T47D (cell line): Measurements from ENCODE around the gene CIDEA.
A peak's percentile ranks its signal among the peaks of the same experiment; 100 is the strongest.

ENCODE experiments used
- DNase-seq, 2 experiments: peaks; one replicate each; pipeline versions ENCODE4 v3.0.0 to v3.0.0-alpha.2; 2011 to 2012; ENCODE audit warnings: low read depth in 1 of 2, low spot score in 1 of 2
- JUND ChIP-seq: IDR thresholded peaks from 2 replicates; pipeline ENCODE4 v1.6.1; 2012; ENCODE audit warnings: low read depth
- in situ Hi-C: cut with HindIII; loops from 2 replicates; pipeline ENCODE4 v1.10.0; 2016; ENCODE audit warnings: low sequenced_read_pairs, low pct_unique_long_range_greater_than_20kb

CIDEA gene

DNA sequence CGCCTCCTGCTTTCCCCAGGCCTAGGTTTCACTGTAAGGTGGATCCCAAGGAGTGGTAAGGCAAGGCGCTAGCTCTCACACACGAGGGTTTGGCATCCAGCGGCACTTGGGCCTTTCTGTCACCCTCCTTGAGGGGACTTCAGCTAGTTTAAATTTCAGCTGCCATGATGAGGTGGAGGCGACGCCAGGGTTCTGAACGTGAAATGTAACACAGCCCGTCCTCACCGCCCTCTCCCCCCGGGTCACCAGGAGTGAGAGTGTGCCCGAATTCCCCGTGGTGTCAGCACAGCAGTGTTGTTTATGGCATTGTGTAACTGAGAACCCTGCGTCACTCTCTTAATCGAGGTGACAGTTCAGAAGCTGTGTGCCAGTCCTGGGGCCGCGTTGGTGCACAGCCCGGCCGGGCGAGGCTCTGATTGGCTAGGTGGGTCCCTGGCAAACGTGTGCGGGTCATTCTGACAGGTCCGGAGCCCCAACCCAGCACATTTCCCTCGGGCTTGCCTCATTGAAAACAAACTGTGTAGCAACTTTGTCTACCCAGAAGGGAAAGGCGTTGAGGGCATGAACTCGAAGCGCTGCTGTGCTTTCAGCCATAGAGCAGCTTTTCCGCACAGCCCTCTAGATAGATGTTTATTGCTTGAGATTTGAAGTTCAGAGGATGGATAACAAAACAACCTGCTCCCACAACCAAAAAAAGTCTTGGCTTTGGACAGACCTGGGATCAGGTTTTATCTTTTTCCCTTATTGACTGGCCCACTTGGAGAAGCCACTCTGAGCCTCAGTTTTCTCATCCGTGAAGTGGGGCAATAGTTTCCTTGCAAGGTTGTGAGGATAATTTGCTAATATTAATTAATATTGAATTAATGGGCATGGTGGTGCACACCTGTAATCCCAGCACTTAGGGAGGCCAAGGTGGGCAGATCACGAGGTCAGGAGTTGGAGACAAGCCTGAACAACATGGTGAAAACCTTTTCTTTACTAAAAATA, 4.9 kb downstream of the CIDEA start:
- DNase-seq, result no peak
- in situ Hi-C loops, result no loop called here
- no peak for TF ChIP-seq JUND

GRCh38 chr18:12262748-12263147, 8.6 kb downstream of the CIDEA start:
- no peak for TF ChIP-seq JUND
- no peak for DNase-seq
- in situ Hi-C loops, result no loop called here

GRCh38 chr18:12264864-12265263, 10.7 kb downstream of the CIDEA start:
- no peak for DNase-seq
- no peak for TF ChIP-seq JUND
- in situ Hi-C loops, result no loop called here

DNA sequence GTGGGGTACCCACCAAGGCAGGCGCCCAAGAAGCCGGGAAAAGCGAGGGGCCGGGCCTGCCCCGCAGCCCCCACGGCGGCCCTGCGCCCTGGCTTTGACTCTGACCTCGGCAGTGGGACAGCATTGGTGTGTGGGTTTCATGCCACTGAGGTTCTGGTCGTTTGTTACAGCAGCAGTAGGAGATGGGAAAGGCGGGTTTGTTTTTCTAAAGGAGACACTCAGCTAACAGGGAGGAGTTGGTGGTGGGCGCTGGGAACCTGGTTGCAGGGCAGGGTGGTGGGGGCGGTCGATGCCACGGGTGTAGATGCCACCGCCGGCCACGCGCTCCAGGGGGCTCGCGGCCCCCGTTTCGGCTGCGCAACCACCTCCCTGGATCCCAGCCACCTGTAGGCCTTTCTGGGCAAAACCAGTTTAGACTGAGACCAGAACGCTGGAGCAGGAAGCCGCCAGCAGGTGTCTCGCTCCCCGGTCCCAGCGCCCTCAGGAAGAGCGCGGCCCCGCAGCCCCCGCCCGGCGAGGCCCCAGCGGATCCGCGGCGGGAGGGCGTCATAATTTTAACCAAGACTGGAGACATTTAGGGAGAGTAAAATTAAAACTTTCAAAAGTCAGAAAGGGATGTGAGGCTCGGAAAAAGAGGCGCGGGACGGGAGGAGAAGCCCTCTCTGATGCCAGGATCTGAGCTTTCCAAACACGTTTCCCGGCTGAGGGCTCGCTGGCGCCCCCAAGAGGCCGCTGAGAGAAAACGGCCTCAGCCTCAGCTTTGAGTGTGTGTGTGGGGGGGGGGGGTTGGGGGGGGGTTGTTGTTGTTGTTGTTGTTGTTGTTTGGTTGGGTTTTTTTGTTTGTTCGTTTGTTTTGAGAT, 17.4 kb downstream of the CIDEA start:
- peak; percentile 74 to 86 for DNase-seq
- no peak for TF ChIP-seq JUND
- in situ Hi-C loops, result no loop called here

DNA sequence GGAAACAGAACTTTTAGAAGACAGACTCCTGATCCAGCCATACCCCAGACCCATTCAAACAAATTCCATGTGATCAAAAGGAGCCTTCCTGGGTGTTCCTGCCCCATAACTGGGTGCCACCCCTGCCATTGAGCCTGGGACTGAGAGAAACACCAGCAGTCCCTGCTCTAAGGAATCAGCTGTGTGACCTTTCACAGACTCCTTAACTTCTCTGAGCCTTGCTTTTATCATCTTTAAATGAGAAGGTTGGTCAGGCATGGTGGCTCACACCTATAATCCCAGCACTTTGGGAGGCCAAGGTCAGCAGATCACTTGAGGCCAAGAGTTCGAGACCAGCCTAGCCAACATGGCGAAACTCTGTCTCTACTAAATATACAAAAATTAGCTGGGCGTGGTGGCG, 20.6 kb downstream of the CIDEA start:
- in situ Hi-C loops, result no loop called here
- DNase-seq, result no peak
- TF ChIP-seq JUND, result no peak

DNA sequence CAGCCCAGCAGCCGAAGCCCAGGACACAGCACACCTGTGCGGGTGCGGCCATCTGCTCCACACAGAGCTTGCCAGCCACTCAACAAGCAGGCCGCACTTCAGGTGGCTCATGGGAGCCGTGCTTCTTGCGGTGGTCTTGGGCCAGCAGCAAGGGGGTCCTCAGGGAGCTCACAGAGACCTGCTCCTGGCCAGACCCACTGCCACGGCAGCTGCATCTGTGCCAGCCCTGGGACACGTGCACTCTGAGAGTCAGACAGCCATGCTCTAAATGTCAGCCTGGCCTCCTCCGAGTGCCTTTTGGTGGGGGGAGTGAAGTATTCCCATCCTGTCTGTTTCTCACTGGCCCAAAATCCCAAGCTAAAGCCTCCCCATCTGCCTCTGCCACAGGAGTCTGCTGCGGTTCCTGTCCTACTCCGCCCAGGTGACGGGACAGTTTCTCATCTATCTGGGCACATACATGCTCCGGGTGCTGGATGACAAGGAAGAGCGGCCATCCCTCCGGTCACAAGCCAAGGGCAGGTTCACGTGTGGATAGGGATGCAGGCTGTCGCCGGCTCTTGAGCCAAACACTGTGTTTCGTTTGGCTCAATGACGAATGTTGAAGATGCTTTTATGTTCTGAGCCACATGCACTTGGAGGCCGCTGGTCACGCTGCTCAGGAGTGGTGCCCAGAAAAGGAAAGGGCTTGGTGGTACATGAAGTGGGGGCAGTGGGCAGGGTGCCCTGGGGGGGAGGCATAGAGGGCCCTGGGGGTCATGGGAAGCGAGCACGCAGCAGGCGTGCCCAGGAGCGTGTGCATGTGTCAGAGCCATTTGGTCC, 22.8 kb downstream of the CIDEA start:
- TF ChIP-seq JUND, result no peak
- in situ Hi-C loops, result no loop called here
- DNase-seq, result no peak

GRCh38 chr18:12278215-12278671, 24.1 kb downstream of the CIDEA start:
- no peak for DNase-seq
- no peak for TF ChIP-seq JUND
- in situ Hi-C loops, result no loop called here

DNA sequence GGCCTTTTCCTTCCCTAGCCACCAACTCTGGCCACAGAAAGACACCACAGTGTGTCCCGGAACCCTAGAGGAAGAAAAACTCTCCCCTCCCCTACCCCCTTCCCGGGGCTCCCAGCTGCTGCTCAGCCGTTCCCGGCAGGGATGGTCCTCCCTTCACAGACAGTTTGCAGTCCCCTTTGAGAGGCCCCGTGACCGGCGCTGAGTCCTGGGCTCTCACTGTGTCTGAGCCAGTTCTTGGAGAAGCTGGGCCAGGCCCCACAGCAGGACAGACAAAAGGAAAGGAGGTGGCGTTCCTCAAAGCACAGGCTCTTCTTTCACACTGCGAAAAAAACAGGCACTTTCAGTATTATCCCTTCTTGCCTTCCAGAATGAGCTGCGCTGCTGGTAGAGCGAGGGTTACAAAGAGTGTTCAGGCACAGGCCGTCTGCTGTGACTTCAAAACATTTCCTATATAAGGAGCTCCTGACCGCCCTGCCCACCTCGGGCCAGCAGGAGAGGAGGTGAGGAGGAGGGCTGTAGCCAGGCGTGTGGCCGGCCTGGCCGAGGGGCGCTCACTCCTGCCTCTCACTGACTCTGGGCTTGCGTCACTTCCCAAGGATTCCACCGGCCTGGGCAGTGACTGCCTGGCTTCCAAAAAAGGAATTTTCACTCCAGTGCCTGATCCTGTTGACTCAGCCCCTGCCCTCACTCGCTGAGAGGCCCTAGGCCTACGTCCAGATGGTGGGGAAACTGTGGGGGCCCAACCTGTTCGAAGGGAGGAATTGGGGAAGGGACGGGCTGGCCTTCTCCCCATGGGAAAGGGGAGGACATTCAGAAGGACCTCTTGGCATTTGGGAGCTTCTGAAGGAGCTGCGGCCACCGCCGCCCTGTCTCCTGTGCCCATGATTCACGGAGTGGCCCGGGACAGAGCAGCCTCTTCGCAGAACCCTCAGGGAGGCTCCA, 24.9 kb downstream of the CIDEA start:
- no peak for DNase-seq
- in situ Hi-C loops, result no loop called here
- TF ChIP-seq JUND, result no peak

- in situ Hi-C loops, result no loop called here
- no peak for DNase-seq
- no peak for TF ChIP-seq JUND
These were observed 25.8 kb downstream of the CIDEA start for GRCh38 chr18:12279781-12280531.

DNA sequence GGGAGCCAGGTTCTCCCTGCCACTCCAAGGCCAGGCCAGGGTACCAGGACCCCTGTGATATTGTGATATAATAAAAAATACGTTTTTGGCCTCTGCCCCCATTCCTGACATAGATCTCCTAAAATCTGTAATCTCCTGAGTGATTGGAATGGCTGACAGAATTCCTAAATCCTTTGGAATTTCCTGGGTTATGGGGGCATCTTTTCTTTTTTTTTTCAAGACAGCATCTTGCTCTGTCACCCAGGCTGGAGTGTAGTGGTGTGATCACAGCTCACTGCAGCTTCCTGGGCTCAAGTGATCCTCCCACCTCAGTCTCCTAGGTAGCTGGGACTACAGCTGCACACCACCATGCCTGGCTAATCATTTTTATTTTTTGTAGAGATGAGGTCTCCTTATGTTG, 27.7 kb downstream of the CIDEA start:
- no peak for DNase-seq
- in situ Hi-C loops, result no loop called here
- TF ChIP-seq JUND, result no peak
